Measurements from ENCODE around the gene CTBP1.

CTBP1 gene

GRCh38 chr4:1222938-1223690 is 25.8 kb downstream of the CTBP1 start:
- no peak for DNase-seq (ENCODE audit: low spot score)

- DNase-seq (ENCODE audit: low spot score) = no peak
Measured at GRCh38 chr4:1222036-1222789, 26.7 kb downstream of the CTBP1 start.

GRCh38 chr4:1221155-1221870 is 27.6 kb downstream of the CTBP1 start:
- no peak for DNase-seq (ENCODE audit: low spot score)

- no peak for DNase-seq (ENCODE audit: low spot score)
Measured at GRCh38 chr4:1220566-1220965, 28.4 kb downstream of the CTBP1 start.

- no peak for DNase-seq (ENCODE audit: low spot score)
Measured at GRCh38 chr4:1219566-1219950, 29.4 kb downstream of the CTBP1 start.

- no peak for DNase-seq (ENCODE audit: low spot score)
Measured at GRCh38 chr4:1218634-1219565, 30.0 kb downstream of the CTBP1 start.

- DNase-seq (ENCODE audit: low spot score) = no peak
Measured at GRCh38 chr4:1217366-1217765, 31.6 kb downstream of the CTBP1 start.

- no peak for DNase-seq (ENCODE audit: low spot score)
Measured at GRCh38 chr4:1216869-1217294, 32.0 kb downstream of the CTBP1 start.

GRCh38 chr4:1216076-1216614 is 32.8 kb downstream of the CTBP1 start:
- no peak for DNase-seq (ENCODE audit: low spot score)

GRCh38 chr4:1215141-1216075 is 33.5 kb downstream of the CTBP1 start:
- no peak for DNase-seq (ENCODE audit: low spot score)

GRCh38 chr4:1214101-1215095 is 34.5 kb downstream of the CTBP1 start:
- DNase-seq (ENCODE audit: low spot score) = no peak

GRCh38 chr4:1213336-1213995 is 35.5 kb downstream of the CTBP1 start:
- DNase-seq (ENCODE audit: low spot score) = no peak

- DNase-seq (ENCODE audit: low spot score) = no peak
Measured at GRCh38 chr4:1212546-1213335, 36.2 kb downstream of the CTBP1 start.

GRCh38 chr4:1211891-1212545 is 36.9 kb downstream of the CTBP1 start:
- DNase-seq (ENCODE audit: low spot score) = no peak

- no peak for DNase-seq (ENCODE audit: low spot score)
Measured at GRCh38 chr4:1211371-1211770, 37.6 kb downstream of the CTBP1 start.

GRCh38 chr4:1210971-1211370 is 38.0 kb downstream of the CTBP1 start:
- DNase-seq (ENCODE audit: low spot score) = no peak

- no peak for DNase-seq (ENCODE audit: low spot score)
Measured at GRCh38 chr4:1210241-1210841, 38.6 kb downstream of the CTBP1 start.

All from hematopoietic multipotent progenitor cell treated with erythropoietin and hydrocortisone succinate and interleukin-3 and kit ligand, for 15 days (in vitro differentiated cells).